HG03025 (cell line): ENCODE measurements around the gene LIG1.

Source experiments
- ATAC-seq: cut with Tn5 transposase; IDR thresholded peaks from one replicate; pipeline ENCODE4 v1.9.1; 2021; ENCODE audit warnings: mild to moderate bottlenecking, moderate library complexity; ENCODE audit not compliant: unreplicated experiment, low FRiP score

The LIG1 gene

DNA sequence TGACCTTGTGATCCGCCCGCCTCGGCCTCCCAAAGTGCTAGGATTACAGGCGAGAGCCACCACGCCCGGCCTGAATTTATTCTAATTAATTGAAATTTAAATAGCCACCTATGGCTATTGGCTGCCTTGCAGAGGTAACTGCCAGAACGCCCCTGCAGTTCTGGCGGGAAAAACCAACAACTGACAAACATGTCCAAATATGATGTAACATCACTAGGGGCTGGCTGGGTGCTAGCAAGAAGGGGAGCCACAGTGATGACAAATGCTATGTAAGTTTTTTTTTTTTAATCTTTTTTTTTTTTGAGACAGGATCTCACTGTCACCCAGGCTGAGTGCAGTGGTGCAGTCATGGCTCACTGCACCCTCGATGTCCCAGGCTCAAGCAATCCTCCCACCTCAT lies 13.2 kb upstream of the LIG1 start:
- no peak for ATAC-seq

DNA sequence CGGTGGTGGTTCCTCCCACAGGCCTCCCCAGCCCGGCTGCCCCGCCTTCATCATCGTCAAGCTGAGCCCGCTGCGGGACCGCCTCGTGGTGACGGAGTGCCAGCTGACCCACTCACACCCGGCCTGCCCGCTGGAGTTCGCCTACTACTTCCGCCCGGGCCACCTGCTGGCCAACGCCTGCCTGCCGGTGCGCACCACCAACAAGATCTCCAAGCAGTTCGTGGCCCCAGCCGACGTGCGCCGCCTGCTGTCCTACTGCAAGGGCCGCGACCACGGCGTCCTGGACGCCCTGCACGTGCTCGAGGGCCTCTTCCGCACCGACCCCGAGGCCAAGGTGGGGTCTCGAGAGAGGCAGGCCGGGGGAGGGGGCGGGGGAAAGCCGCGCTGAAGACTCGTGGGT lies 12.3 kb upstream of the LIG1 start:
- no peak for ATAC-seq

DNA sequence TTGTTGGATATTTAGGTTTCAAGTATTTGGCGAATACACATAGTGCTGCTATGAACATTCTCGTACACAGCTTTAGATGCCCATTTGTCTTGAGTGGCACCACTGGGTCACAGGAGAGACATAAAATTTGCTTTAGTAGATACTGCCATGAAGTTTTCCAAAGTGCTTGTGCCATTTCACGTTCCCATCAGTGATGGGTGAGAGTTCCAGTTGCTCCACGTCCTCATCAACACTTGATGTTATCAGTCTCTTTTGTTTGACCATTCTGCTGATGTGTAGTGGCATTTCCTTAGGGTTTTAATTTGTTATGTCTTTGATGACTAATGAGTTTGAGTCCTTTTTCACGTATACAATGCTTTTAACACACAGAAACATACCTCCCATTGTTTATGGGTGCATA lies 11.4 kb upstream of the LIG1 start:
- ATAC-seq, result no peak

DNA sequence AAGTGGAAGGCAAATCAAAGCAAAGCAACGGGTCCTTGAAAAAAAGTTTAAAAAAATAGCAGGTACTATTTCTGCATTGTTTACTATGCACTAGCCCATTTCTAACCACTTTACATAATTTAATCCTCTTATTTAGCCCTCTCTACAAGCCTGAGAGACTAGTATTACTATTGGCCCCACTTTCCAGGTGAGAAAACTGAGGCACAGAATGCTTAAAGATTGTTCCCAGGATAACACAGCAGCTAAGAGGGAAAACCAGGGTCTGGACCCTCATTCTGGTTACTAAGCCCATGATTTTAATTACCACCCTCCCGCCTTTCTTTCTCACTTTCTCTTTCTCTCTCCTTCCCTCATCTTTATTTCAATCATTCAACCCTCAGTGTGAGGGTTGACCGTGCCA lies 6.1 kb upstream of the LIG1 start:
- no peak for ATAC-seq

DNA sequence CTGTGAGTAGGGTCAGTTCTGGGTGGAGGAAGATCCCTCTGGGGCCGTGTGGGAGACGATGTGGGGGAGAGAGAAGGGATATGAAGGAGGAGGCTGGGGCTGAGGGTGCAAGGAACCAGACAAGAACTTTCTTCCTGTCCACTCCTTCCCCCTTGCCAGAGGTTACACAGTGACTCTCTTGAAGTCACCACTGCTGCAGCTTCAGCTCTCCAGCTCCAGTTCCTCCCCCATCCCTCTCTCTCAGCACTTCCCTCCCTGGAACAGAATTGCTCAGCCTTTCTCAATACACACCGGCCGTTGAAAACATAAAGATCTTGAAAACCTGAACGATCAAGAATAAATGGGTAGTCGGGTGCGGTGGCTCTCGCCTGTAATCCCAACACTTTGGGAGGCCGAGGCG lies 5.4 kb upstream of the LIG1 start:
- ATAC-seq, result no peak

DNA sequence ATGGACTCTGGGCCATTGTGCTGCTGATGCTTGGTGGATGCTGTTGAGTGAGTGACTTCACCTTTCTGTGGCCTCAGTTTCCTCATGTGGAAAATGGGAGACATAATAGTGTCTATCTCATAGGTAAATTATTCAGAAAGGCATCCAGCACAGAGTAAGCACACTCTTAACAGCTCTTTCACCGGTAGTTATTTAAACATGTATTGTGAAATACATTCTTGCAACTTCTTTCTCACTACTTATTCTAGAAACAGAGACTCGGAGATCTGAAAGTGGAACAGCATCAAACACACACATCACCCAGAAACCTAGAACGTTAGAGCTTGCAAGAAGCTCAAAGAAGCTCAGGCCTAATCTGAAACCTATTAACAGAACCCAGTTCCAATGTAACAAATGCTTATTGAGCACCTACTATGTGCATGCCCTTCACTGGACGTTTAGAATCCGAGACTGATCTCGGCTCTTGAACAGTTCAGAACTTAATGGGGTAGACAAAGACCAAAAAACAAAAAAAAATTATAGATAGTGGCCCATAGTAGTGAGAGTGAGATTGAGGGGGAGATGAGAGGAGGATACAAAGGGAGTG lies 4.4 kb upstream of the LIG1 start:
- ATAC-seq, result no peak

DNA sequence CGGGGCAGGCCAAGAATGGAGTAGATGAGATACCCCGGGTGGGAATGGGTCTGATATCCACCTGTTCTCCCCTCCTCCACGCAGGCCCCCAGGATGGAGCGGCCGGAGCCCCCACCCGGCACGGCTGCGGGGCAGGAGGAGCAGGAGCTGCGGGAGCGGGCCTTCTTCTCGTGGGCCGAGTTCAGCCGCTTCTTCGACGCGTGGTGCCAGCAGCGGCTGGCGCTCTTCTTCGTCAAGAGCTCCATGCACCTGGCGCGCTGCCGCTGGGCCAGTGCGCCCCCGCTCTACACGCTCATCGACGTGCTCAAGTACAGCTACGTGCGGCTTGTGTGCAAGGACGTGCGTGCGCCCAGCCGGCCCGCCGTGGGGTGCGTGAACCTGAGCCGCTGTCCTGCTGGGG lies 1.6 kb upstream of the LIG1 start:
- no peak for ATAC-seq

DNA sequence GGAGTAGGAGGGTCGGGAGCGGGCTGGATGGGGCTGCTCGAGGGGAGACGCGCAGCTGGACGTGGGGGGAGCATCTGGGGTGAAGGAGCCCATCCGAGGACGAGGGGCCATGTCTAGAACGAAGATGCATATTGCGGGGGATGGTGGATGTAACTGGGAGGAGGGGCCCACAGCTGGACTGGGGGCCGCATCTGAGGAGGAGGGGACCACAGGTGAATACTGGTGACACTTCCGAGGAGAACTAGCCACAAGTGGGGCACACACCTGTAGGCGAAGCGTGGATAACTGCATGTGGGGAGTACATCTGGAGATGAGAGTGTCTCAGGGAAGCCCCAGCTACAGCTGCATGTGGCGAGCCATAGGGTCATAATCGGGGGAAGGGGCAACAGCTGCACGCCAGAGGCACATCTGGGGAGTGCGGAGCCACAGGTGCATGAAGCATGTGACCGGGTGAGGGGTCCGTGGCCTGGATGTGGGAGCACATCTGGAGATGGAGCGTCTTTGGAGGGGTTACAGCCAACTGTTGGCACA lies 738 bp upstream of the LIG1 start:
- no peak for ATAC-seq

DNA sequence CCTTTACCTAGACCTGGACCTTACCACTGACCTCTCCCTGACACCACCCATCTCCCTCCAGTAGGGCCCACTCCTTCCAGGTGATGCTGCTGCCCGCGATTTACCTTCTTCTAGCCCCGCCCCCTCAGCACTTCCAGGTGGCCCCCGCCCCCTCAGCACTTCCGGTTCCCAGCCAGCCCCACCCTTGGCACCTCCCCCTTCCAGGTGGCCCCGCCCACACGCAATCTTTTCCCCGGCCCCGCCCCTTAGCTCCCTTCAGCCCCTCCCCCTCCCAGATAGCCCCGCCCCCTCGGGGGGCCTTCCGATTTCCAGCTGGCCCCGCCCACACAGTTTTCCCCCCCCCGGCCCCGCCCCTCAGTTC lies 586 bp downstream of the LIG1 start:
- no peak for ATAC-seq

DNA sequence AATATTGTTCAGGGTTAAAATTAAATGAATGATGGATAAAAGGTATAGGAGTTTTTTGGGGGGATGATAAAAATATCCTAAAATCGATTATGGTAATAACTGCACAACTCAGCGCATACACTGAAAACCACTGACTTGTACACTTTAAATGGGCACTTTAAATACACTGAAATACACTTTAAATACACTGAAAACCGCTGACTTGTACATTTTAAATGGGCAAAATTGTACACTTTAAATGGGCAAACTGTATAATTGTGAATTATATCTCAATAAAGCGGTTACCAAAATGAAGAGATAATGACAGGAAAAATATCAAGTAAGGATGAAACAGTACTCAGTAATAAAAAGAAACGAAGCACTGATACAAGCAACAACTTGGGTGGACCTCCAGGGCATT lies 1.5 kb downstream of the LIG1 start:
- ATAC-seq, result no peak

DNA sequence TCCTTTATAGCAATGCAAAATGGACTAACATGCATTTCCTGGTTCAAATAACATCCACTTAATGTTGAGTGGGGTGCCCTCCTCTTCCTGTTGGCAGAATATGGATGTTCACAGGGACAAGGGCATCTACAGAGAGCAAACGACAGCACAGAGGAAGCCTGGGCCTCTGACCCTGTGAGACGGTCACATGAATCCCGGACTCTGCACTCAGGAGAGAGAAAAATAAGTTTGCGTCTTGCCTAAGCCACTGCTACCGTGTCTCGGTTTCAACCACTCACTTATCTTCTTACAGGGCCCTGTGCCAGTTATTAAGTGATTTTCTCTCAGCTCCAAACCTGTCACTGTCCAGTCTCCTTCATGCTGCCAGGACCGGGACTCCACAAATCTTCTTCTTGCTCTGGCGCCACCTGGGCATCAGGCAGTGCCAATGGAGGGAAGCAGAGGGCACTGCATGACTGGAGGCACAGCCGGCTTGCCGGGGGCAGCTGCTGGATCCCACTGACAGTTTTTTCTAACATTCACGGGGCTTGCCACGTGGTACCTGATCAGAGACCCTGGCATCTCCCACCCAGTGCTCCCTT lies 11.8 kb downstream of the LIG1 start:
- ATAC-seq, result no peak

DNA sequence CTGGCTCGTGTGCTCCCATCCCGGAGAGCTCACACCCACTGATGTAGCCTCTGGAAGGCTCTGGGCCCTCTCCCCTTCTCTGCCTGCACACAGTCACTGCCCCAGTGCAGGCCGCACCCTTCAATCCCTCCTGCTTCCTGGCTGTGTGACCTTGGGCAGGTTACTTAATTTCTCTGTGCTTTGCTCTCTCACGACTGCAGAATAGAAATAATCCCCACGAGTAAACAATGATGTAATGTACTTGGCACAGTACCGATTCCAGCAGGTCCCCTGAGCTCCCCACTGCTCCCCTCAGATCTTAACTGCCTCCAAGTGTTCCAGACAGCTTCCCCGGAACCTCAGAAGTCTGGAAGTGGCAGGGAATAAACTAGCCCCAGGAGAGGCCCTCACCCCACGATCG lies 16.1 kb downstream of the LIG1 start:
- no peak for ATAC-seq

DNA sequence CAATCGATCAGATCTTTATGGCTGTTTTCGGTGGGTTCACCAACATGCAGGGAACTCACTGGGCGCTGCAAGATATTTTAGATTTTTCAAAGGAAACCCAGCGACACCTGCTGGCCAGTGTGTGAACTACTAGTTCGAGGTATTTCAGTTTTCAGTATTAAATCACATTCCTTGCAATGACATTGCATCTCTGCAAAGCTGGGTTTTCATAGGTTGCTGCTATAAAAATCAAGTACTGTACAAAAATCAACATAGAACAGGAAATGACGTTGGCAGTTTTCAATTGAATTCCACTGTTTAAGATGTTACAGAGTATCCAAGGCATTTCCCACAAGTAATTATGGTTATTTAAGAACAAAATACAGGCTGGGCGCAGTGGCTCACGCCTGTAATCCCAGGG lies 17.6 kb downstream of the LIG1 start:
- ATAC-seq, result no peak

DNA sequence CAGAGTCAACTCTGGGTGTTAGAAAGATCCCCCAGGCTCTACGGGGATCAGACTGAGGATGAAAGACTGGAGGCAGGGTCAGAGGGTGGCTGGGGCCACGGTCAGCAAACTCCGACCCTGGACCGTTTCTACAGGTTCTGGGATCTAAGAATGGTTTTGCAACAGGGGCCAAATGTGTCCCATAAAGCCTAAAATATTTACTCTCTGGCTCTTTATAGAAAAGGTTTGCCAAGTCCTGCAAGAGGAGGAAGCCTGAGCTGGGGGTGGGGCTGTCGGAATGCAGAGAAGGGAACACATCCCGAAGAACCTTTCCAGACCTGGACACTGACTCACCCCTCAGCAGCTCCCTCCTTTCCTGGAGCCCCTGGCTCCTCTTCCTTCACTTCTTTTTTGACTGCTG lies 20.7 kb downstream of the LIG1 start:
- ATAC-seq, result no peak

DNA sequence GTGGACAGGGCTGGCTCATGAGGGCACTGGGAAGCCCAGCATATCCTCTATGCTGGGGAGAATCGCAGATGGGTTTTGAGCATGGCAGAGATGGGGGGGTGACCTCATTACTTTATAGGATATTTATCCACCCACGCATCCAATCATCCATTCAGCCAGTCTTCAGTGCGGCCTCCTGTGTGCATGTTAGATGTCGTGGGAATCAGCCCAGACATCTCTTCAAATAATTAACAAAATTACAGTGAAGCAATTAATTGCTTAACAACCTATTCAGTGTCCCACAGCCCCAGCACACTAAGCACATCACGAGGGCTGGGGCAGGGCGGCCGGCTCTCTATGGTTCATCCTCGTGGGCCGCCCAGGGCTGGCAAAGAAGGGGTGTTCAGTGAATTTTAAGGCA lies 21.6 kb downstream of the LIG1 start:
- ATAC-seq, result no peak

DNA sequence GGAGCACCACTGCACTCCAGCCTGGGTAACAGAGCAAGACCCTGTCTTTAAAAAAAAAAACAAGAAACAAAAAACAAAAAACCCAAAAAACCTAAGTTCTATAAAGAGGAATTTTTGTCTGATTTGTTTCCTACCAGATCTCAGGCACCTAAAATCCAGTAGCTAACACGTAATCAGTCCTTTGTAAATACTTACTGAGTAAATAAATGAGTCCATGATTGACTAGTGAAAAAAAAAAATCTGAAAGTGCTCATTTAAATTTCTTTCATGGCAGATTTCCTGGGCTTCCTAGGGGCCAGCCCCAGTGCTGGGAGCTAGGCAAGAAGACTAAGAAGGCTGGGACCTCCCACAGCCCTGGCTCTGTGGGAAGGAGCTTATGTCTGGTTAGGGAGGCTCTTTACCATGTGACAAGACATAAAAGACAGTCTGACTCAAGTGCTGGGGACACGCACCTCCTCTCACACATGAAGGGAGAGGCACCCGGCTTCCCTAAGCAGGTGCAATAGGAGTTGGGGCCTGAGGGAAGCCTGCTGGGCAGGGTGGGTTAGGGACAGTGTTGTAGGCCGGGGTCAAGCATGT lies 22.5 kb downstream of the LIG1 start:
- no peak for ATAC-seq

DNA sequence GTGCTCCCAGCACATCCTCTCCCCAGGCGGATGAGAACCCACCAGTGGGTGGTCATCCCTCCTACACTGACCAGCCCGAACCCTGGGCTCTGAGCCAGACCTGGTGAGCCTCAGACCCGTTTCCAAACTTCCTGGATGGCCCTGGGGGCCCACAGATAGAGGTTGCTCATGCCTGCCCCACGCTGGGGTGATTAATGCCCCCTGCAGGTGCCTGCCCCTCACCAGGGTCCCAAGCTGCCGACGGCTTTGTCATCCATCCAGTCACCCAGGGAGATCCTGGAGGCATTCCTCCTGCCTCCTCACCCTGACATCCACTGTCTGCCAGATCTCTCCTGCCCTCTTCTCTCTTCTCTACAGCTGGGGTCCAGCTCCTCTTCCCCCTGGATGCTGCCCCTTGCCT lies 31.1 kb downstream of the LIG1 start:
- ATAC-seq, result no peak

DNA sequence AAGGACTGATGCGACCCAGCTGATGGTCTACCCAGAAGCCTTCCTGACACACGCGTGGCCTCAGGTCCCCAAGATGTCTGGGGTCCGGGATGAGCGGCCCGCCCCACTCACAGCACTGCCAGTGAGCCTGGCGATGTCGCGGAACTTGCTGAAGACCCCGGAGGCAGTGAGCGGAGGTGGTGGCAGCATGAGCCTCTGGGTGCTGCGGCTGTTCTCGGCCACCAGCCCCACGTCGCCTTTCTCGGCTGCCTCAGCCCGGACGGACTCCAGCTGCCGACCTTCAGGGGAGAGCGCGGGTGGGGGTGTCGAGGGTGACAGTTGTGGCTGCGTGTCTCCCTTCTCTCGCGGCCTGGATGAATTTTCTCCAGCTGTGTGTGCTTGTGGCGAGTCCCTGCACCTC lies 32.7 kb downstream of the LIG1 start:
- no peak for ATAC-seq

DNA sequence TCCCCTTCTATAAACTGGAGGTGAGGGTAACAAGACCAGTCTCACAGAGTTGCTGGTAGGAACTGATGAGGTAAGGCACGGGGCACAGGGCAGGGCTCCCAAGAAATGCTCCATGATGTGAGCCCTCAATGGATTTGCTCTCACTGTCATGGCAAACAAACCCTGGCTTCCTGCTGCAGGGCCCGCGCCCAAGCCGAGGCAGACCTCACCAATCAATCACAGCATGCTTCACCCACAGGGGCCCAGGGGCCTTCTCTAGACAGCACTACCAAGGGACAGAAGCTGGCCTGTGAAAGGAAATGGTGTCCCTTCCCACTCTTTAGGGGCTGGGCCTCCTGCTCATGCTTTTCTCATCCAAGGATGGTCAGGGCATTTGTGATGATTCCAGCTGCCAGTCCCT lies 33.6 kb downstream of the LIG1 start:
- no peak for ATAC-seq

DNA sequence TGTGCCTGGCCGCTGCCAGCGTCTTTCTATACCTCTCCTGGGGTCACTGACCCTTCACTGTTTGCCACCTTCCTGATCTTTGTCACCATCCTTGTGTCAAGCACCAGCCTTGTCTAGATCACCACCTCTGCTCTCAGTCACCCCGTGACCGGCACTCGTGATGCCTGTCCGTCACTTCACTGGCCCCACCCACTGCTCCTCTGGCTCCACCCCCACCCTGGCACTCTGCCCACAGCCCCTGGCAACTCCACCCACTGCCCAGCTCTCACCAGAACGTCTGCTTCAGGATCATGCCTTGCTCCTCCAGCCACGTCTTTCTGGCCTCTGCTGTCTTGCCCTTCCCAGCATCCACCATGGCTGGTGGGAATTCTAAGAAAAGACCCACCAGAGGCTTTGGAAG lies 34.7 kb downstream of the LIG1 start:
- no peak for ATAC-seq

DNA sequence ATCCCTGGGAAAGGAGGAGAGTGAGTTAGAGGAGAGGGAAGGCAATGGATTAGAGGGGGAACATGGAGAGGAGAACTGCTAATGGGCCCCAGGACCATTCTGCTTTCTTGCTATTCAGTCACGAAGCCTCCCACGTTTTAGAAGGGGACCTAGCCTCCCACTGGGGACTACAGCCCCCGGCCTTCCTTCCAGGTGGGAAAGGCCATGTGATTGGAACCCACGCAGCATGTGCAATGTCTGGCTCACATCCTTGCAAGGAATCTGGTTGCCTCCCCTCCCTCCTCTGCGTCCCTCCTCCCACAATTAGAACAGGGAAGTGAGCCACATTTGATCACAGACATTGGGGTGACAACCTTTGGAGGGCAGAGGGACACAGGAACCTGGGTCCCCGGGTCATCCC lies 37.0 kb downstream of the LIG1 start:
- no peak for ATAC-seq

DNA sequence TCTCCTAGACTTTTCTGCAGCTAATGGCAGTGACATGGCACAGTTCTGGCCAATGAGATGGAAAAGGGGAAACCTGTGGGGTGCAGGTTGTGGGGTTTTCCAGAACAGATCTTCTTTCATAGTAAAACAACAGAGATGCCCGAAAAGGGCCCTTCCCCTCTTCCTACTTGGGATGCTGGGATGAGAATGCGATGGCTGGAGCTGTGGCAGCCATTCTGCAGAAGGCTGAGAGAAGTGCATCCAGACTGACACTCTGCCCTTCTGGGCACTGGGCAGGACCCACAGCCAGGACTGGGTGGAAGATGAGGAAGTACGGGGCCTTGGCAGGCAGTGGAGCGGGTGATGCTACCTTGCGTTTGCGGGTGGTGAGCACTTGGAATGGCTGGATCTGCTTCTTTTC lies 42.6 kb downstream of the LIG1 start:
- ATAC-seq, result no peak
